GM12891 (cell line): ENCODE measurements around the gene MED27.

Source experiments
- POLR2AphosphoS5 ChIP-seq: IDR thresholded peaks from 2 replicates; pipeline ENCODE4 v1.6.1; 2011; ENCODE audit warnings: low read depth, low read length, control low read depth
- TAF1 ChIP-seq: IDR thresholded peaks from 2 replicates; pipeline ENCODE4 v1.6.1; 2011; ENCODE audit warnings: low read depth, low read length, control low read depth

- no peak for TF ChIP-seq POLR2AphosphoS5
- no peak for TF ChIP-seq TAF1
Observed at GRCh38 chr9:132001567-132001966, 78.1 kb downstream of the MED27 start.
